GM10266 (cell line): Measurements from ENCODE around the gene SOD1.

Experiments
- DNase-seq: peaks from one replicate; pipeline ENCODE4 v3.0.0; 2012; ENCODE audit errors: extremely low spot score
- TF ChIP-seq, protein P1 (sequence below): IDR thresholded peaks from 2 replicates; pipeline ENCODE4 v1.5.1; 2012; ENCODE audit warnings: mild to moderate bottlenecking, low read depth; ENCODE audit not compliant: control insufficient read depth, insufficient read depth; ENCODE audit errors: missing control alignments

The SOD1 gene

DNA sequence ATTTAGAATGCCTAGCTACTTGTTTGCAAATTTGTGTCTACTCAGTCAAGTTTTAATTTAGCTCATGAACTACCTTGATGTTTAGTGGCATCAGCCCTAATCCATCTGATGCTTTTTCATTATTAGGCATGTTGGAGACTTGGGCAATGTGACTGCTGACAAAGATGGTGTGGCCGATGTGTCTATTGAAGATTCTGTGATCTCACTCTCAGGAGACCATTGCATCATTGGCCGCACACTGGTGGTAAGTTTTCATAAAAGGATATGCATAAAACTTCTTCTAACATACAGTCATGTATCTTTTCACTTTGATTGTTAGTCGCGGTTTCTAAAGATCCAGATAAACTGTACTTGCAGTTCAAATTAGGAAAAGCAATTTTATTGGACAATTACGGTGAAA, 7.6 kb downstream of the SOD1 start:
- TF ChIP-seq, protein P1, sequence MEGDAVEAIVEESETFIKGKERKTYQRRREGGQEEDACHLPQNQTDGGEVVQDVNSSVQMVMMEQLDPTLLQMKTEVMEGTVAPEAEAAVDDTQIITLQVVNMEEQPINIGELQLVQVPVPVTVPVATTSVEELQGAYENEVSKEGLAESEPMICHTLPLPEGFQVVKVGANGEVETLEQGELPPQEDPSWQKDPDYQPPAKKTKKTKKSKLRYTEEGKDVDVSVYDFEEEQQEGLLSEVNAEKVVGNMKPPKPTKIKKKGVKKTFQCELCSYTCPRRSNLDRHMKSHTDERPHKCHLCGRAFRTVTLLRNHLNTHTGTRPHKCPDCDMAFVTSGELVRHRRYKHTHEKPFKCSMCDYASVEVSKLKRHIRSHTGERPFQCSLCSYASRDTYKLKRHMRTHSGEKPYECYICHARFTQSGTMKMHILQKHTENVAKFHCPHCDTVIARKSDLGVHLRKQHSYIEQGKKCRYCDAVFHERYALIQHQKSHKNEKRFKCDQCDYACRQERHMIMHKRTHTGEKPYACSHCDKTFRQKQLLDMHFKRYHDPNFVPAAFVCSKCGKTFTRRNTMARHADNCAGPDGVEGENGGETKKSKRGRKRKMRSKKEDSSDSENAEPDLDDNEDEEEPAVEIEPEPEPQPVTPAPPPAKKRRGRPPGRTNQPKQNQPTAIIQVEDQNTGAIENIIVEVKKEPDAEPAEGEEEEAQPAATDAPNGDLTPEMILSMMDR, result no peak
- no peak for DNase-seq

DNA sequence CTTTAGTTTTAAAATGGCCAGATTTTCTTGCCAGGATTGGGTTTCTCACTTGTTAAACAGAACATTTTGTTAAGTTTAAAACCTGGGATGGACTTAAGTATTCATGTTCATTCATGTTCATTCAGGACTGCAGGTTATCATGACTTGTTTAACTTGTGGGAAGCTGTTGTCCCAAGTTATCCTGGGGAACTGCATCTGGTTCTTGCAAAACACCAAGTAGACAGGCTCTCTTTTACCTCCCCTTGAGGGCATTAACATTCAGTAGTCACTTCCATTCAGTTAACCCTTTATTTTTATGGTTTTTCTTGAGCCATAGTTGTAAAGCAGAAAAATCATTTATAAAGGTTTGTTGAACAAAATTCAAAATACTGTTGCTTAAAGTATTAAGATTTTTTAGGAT, 8.1 kb downstream of the SOD1 start:
- TF ChIP-seq, protein P1, result no peak
- DNase-seq, result no peak

- TF ChIP-seq, protein P1, result no peak
These were observed 9.4 kb downstream of the SOD1 start for GRCh38 chr21:31668651-31669491.

GRCh38 chr21:31670070-31670469, 10.6 kb downstream of the SOD1 start:
- DNase-seq, result no peak
- TF ChIP-seq, protein P1, result no peak

More at GRCh38 chr21:31668651-31669491, 9.4 kb downstream of the SOD1 start:
- no peak for DNase-seq

- no peak for DNase-seq
- TF ChIP-seq, protein P1, result no peak
These were observed 11.7 kb downstream of the SOD1 start for GRCh38 chr21:31671146-31671716.

- TF ChIP-seq, protein P1, result no peak
- no peak for DNase-seq
These were observed 12.4 kb downstream of the SOD1 start for GRCh38 chr21:31671931-31672330.

- no peak for DNase-seq
- TF ChIP-seq, protein P1, result no peak
These were observed 13.9 kb downstream of the SOD1 start for GRCh38 chr21:31673321-31673912.
